A673 (cell line): ENCODE data around the gene SLC35A1. TPM values are rescaled to one million over a fixed set of nuclear protein-coding genes. Genes with fewer than 3 reads are reported as not detected.

Source experiments
- Bru-seq: library from RNA; stranded (reverse); fragments of 400-500 nt; gene quantifications from one replicate; lab custom pipeline; 2021; lab: Mats Ljungman, UMichigan
- BruChase-seq, 2 experiments: library from RNA; stranded (reverse); fragments of 400-500 nt; gene quantifications; one replicate each; lab custom pipeline; 2021; lab: Mats Ljungman, UMichigan
- BruUV-seq: library from RNA; stranded (reverse); fragments of 400-500 nt; replicated peaks from 2 replicates; lab custom pipeline; 2021; lab: Mats Ljungman, UMichigan
- CTCF ChIA-PET: fragments of 300-600 bp; sonication (Branson Sonifier 250); formaldehyde crosslinking; loops from one replicate; lab custom pipeline; 2022; ENCODE audit warnings: antibody characterized with exemption; lab: Charles Lee
- POLR2A ChIA-PET: fragments of 300-600 bp; sonication (Branson Sonifier 250); formaldehyde crosslinking; loops from one replicate; lab custom pipeline; 2022; ENCODE audit warnings: antibody characterized with exemption; ENCODE audit not compliant: low non-redundant PET; lab: Charles Lee
- DNase-seq: peaks from one replicate; pipeline ENCODE4 v3.0.0-alpha.2; 2015; ENCODE audit warnings: low spot score
- H3K27ac ChIP-seq: fragments of 200-600 bp; sonication (generic); 2 replicates; pipeline ENCODE4 v1.5.1; 2016; ENCODE audit warnings: mixed run types, low read depth, mild to moderate bottlenecking, mixed read lengths, antibody characterized with exemption, low read length; ENCODE audit not compliant: poor library complexity, severe bottlenecking
- H3K27me3 ChIP-seq: fragments of 200-600 bp; sonication (generic); replicated peaks from 2 replicates; pipeline ENCODE4 v1.6.1; 2017; ENCODE audit warnings: mixed run types, low read depth, mild to moderate bottlenecking, mixed read lengths, antibody characterized with exemption, low read length; ENCODE audit not compliant: insufficient read depth, poor library complexity
- H3K36me3 ChIP-seq: fragments of 200-600 bp; sonication (generic); 2 replicates; pipeline ENCODE4 v1.6.1; 2016; ENCODE audit warnings: mixed run types, mild to moderate bottlenecking, mixed read lengths, antibody characterized with exemption, low read length; ENCODE audit not compliant: insufficient read depth, poor library complexity, severe bottlenecking
- H3K4me1 ChIP-seq: fragments of 200-600 bp; sonication (generic); 2 replicates; pipeline ENCODE4 v1.6.1; 2017; ENCODE audit warnings: mixed run types, mild to moderate bottlenecking, mixed read lengths, antibody characterized with exemption, low read length; ENCODE audit not compliant: insufficient read depth, poor library complexity, severe bottlenecking
- H3K4me3 ChIP-seq: fragments of 200-600 bp; sonication (generic); 2 replicates; pipeline ENCODE4 v1.5.1; 2016; ENCODE audit warnings: low read depth, mixed run types, mild to moderate bottlenecking, mixed read lengths, low read length; ENCODE audit not compliant: poor library complexity, severe bottlenecking
- H3K9me3 ChIP-seq: fragments of 200-600 bp; sonication (generic); 2 replicates; pipeline ENCODE4 v1.6.1; 2016; ENCODE audit warnings: mixed run types, low read depth, mild to moderate bottlenecking, mixed read lengths, antibody characterized with exemption, low read length; ENCODE audit not compliant: poor library complexity, severe bottlenecking
- CTCF ChIP-seq: fragments of 300-800, 200-600 bp; sonication (generic); conservative IDR thresholded peaks from 2 replicates; pipeline ENCODE4 v1.5.1; 2017; ENCODE audit warnings: low read depth, mild to moderate bottlenecking, antibody characterized with exemption, low read length, moderate library complexity, mixed read lengths
- EZH2 ChIP-seq: fragments of 200-600 bp; sonication (generic); IDR thresholded peaks from 2 replicates; pipeline ENCODE4 v1.6.1; 2017; ENCODE audit warnings: borderline replicate concordance, low read depth, mild to moderate bottlenecking, mixed read lengths, antibody characterized with exemption, low read length; ENCODE audit not compliant: poor library complexity, severe bottlenecking
- intact Hi-C: fragments of 100-400 bp; cut with micrococcal nuclease; formaldehyde crosslinking; loops from one replicate; pipeline ENCODE4 v1.10.0; 2022; ENCODE audit not compliant: unreplicated experiment
- long read RNA-seq: library from polyadenylated mRNA; stranded (forward); transcript quantifications from one replicate; pipeline ENCODE4 v2.0.0, GENCODE V29; 2022
- total RNA-seq: library from RNA; stranded (reverse); gene quantifications from 2 replicates; pipeline ENCODE4 v1.2.3, GENCODE V29; 2021

The SLC35A1 gene
- total RNA-seq (11.5 and 13.0 TPM in 2 replicates), Bru-seq, nascent RNA (percentile 65 among the genes with signal in this experiment), BruChase-seq, experiment 1, labeled RNA remaining after a 2-hour chase (percentile 78 among the genes with signal in this experiment), BruChase-seq, experiment 2, labeled RNA remaining after a 6-hour chase (percentile 72 among the genes with signal in this experiment)
- long read RNA-seq, transcript SLC35A1-201 (8 exons, 1,851 nt), result major isoform, 28 of 41 reads
- long read RNA-seq, partial matches to known transcripts, result 4 of 41 reads
- long read RNA-seq, other reads (novel, unspliced or antisense), result 9 of 41 reads

GRCh38 chr6:87472525-87473418, at the start of gene SLC35A1:
SLC35A1 (plus strand) TSS chr6:87472974; CDS start chr6:87473004, 30 bp downstream.
- ChIA-PET CTCF (no interaction called here), POLR2A (no interaction called here)
- H3K4me3 ChIP-seq, result peak within 1 kb of the TSS; percentile 85
- BruUV-seq, result no TSS peak
- peak; percentile 87 for DNase-seq
- H3K9me3 ChIP-seq, result no peaks in the 10 kb centered on the region
- intact Hi-C loops, result loop anchor here (2.0 to 10.0 kb wide), 2 partner anchors 150 to 232 kb away; partner anchors contain the start of genes AKIRIN2 and SMIM8
- H3K27me3 ChIP-seq, result peaks cover 9% of the 10 kb centered on the region
- H3K27ac ChIP-seq, result peak within 1 kb of the TSS; percentile 85
- peaks cover 5% of the 10 kb centered on the region for H3K4me1 ChIP-seq
- H3K36me3 ChIP-seq, result no peaks in the 10 kb centered on the region
- TF ChIP-seq EZH2 (no peak), CTCF (no peak)

GRCh38 chr6:87426789-87427188, 46.0 kb upstream of the SLC35A1 start:
- DNase-seq, result no peak
- no peaks in the 10 kb centered on the region for H3K9me3 ChIP-seq
- no peak overlapping the region for H3K4me3 ChIP-seq
- no peak for TF ChIP-seq CTCF
- TF ChIP-seq EZH2, result no peak
- ChIA-PET CTCF (no interaction called here), POLR2A (no interaction called here)
- no peaks in the 10 kb centered on the region for H3K4me1 ChIP-seq
- no peaks in the 10 kb centered on the region for H3K36me3 ChIP-seq
- BruUV-seq, result no TSS peak
- intact Hi-C loops, result no loop called here
- H3K27ac ChIP-seq, result no peak overlapping the region
- peaks cover 23% of the 10 kb centered on the region for H3K27me3 ChIP-seq

- Histone ChIP-seq H3K36me3 (no peaks in the 10 kb centered on the region), H3K27me3 (peaks cover 31% of the 10 kb centered on the region), H3K4me3 (no peak overlapping the region), H3K27ac (no peak overlapping the region), H3K9me3 (no peaks in the 10 kb centered on the region), H3K4me1 (no peaks in the 10 kb centered on the region)
- DNase-seq, result no peak
- intact Hi-C loops, result no loop called here
- TF ChIP-seq CTCF (no peak), EZH2 (no peak)
- ChIA-PET POLR2A (no interaction called here), CTCF (no interaction called here)
- no TSS peak for BruUV-seq
Observed at GRCh38 chr6:87430499-87430898, 42.3 kb upstream of the SLC35A1 start.
